HG03064 (cell line): ENCODE results near the gene SLC16A7.

Experiments used
- ATAC-seq: cut with Tn5 transposase; IDR thresholded peaks from one replicate; pipeline ENCODE4 v1.9.1; 2021; ENCODE audit warnings: low read depth; ENCODE audit not compliant: unreplicated experiment

Gene SLC16A7

GRCh38 chr12:59827767-59828166 lies 231.9 kb downstream of the SLC16A7 start:
- no peak for ATAC-seq

- no peak for ATAC-seq
Measured at GRCh38 chr12:59828521-59828920, 232.7 kb downstream of the SLC16A7 start.

- no peak for ATAC-seq
Measured at GRCh38 chr12:59833408-59833807, 237.6 kb downstream of the SLC16A7 start.

DNA sequence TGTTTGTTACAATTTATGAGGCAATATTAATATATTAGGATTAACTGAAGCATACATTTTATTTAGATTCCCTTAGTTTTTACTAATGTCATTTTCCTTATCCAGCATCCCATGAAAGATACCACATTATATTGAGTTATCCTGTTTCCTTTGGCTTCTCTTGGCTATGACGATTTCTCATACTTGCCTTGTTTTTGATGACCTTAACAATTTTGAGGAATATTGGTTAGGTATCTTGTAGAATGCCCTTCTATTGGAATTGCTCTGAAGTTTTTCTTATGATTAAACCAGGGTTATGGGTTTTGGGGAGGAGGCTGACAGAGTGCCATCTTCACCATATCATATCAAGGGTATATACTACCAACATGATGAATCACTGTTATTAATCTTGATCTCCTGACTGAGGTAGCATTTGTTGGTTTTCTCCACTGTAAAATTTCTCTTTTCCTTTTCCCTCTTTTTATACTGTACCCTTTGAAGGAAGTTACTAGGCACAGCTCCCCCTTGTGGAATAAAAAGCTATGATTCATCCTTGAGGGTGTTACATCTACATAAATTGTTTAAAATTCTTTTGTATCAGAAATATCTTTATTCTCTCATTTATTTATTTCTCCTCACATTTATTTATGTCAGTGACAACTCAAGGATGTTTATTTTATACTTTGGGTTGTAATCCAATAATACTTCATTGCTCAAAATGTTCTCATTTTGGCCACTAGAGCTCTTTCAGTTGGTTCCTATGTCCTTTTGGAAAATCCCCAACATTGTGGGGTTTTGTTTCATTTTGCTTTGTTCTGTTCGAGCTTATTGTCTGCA lies 239.0 kb downstream of the SLC16A7 start:
- ATAC-seq = no peak
